ENCODE data around the gene NR3C2.

- no peak for TF ChIP-seq CTCF (IDR thresholded peaks at IDR 0.05; ENCODE audit: poor library complexity, severe bottlenecking)
- TF ChIP-seq REST (IDR thresholded peaks at IDR 0.05; ENCODE audit: borderline replicate concordance) = no peak
- TF ChIP-seq POLR2AphosphoS5 (IDR thresholded peaks at IDR 0.05) = no peak
- TF ChIP-seq EZH2 (IDR thresholded peaks at IDR 0.05; ENCODE audit: borderline replicate concordance, insufficient read depth, low read length, poor library complexity, severe bottlenecking) = no peak
- TF ChIP-seq RAD21 (conservative IDR thresholded peaks at IDR 0.05) = no peak
- TF ChIP-seq EP300 (conservative IDR thresholded peaks at IDR 0.05; ENCODE audit: poor library complexity, severe bottlenecking) = no peak
These were observed 186.9 kb downstream of the NR3C2 start for GRCh38 chr4:148255344-148255720.

Data from neural cell (in vitro differentiated cells).